Epithelial cell of proximal tubule (primary cell): Measurements from ENCODE around the gene TSACC. TPM values are rescaled to one million over a fixed set of nuclear protein-coding genes. Genes with fewer than 3 reads are reported as not detected.
"Not testable (repeated sequence)": the region's sequence is repeated elsewhere in the genome, so short reads cannot be mapped to it uniquely, and the experiment has no call there.

Source experiments
- DNase-seq: peaks from one replicate; pipeline ENCODE4 v3.0.0-alpha.2; 2011; ENCODE audit warnings: low read depth
- H3K4me3 ChIP-seq: 2 replicates; pipeline ENCODE4 v1.5.1; 2011; ENCODE audit warnings: low read depth, mild to moderate bottlenecking, low read length
- CTCF ChIP-seq: conservative IDR thresholded peaks from 2 replicates; pipeline ENCODE4 v1.5.1; 2012; ENCODE audit warnings: low read depth, mild to moderate bottlenecking, low read length
- total RNA-seq: library from RNA; depleted of rRNA; stranded (reverse); fragments of >200 nt; gene quantifications from 2 replicates; pipeline ENCODE4 v1.2.3, GENCODE V29; 2015

TSACC gene
- total RNA-seq, 1 donor from 2014 or later: 0.69 TPM

- H3K4me3 ChIP-seq: no peak overlapping the region
- TF ChIP-seq CTCF: no peak
- no peak for DNase-seq
Measured at GRCh38 chr1:156320560-156320959, 17.8 kb upstream of the TSACC start.

DNA sequence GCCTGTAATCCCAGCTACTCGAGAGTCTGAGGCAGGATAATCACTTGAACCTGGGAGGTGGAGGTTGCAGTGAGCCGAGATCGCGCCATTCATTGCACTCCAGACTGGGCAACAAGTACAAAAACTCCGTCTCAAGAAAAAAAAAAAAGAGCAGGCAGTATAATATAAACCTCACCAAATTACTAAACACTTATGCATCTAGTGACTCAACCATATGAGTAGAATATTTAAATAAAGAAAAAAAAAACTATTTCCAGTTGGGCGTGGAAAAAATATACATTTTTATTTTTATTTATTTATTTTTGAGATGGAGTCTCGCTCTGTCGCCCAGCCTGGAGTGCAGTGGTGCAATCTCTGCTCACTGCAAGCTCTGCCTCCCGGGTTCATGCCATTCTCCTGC is 15.1 kb upstream of the TSACC start:
- DNase-seq, H3K4me3 ChIP-seq: not testable (repeated sequence)

- H3K4me3 ChIP-seq: peak overlapping the region; percentile 92
- DNase-seq: no peak
- TF ChIP-seq CTCF: peak; percentile 35
Measured at GRCh38 chr1:156336242-156336641, 2.1 kb upstream of the TSACC start.

DNA sequence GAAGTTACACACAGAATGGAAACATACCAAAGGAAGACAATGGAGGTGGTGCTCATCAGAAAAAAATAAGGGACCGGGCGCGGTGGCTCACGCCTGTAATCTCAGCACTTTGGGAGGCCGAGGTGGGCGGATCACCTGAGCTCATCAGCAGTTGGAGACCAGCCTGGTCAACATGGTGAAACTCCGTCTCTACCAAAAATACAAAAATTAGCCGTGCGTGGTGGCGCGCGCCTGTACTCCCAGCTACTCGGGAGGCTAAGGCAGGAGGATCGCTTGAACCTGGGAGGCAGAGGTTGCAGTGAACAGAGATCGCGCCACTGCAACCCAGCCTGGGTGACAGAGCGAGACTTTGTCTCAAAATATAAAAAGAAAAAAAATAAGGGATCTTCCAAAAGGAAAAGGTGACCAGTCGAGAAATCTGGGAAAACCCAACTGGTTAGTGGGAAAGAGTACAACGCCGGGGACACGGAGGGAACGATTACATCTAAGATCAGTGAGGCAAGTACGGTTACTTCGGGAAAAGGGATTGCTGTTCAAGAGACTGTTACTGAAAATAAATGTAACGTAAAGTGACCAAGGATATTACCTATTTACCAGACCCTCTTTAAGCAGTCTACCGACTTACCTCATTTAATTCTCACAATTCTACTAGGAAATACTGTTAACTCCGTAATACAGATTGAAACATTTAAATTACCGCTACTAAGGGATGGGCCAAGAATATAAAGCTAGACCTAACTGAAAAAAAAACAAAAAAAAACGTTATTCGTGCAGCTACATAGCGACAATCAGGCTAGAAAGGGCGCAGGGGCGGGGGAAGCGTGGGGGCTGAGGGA is 1.1 kb upstream of the TSACC start:
- peak overlapping the region; percentile 92 for H3K4me3 ChIP-seq
- TF ChIP-seq CTCF: no peak
- peak; percentile 2 for DNase-seq

- peak; percentile 0 for DNase-seq
- TF ChIP-seq CTCF: no peak
- peak overlapping the region; percentile 92 for H3K4me3 ChIP-seq
Measured at GRCh38 chr1:156337888-156338179, 492 bp upstream of the TSACC start.

DNA sequence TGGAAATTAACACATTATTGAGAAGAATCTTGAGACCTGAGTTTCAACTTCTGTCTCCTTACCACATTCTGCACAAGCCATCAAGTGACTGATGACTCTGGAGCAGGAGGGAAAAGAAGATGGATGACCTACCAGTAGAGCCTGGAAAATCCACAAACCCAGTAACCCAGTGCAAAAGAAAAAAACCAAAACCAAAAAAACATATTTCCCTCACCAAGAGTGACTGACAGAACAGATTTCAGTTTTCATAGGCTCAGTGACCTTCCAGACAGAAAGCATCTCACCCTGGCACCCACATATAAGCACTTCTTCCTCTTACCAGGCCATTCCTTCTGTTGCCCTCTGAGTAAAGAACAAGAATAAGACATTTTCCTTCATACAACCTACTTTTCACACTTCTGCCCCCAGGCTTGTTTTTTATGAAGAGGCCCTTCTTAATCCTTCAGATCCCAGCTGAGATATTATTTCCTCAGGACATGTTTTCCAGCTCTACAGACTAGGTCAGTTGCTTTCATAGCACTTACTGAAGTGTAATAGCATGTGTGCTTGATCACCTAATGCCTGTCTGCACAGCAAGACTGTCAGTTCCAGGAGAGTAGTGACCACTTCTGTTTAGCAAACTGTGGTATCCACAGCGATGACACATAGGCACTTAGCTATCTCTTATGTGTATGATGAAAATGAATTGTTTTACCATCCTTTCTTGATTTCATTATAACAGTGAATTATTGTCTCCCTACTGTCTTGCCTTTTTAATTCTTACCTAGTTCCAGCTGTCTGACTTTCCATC is 4.0 kb downstream of the TSACC start:
- no peak overlapping the region for H3K4me3 ChIP-seq
- TF ChIP-seq CTCF: no peak
- no peak for DNase-seq

GRCh38 chr1:156344409-156344808 is 6.1 kb downstream of the TSACC start:
- TF ChIP-seq CTCF: no peak
- no peak overlapping the region for H3K4me3 ChIP-seq
- DNase-seq: no peak

GRCh38 chr1:156346035-156346434 is 7.7 kb downstream of the TSACC start:
- not testable (repeated sequence) for H3K4me3 ChIP-seq, DNase-seq
